Aorta (tissue), 5 donors: ENCODE measurements around the gene TMEM61. TPM values are rescaled to one million over a fixed set of nuclear protein-coding genes. Genes with fewer than 3 reads are reported as not detected.

Experiments used
- ATAC-seq: fragments of 200-7000 bp; cut with Tn5 transposase; one replicate; pipeline ENCODE4 v1.9.1; 2022; ENCODE audit warnings: moderate library complexity; ENCODE audit not compliant: low FRiP score
- DNase-seq, 2 donors: peaks; one replicate each; pipeline ENCODE4 v3.0.0-alpha.2; 2020
- H3K27ac ChIP-seq, 2 donors: one replicate each; pipeline ENCODE4 v1.5.1; 2013; ENCODE audit warnings: low read length in 2 of 2, mild to moderate bottlenecking in 2 of 2, moderate library complexity in 2 of 2, control low read depth in 1 of 2, inconsistent platforms in 1 of 2, low read depth in 1 of 2
- H3K27me3 ChIP-seq, 2 donors: one replicate each; pipeline ENCODE4 v1.6.1; 2013; ENCODE audit warnings: control low read depth in 1 of 2, low read length in 1 of 2, mild to moderate bottlenecking in 1 of 2, moderate library complexity in 1 of 2; ENCODE audit not compliant: insufficient read depth in 2 of 2, control insufficient read depth in 1 of 2
- H3K36me3 ChIP-seq, 2 donors: one replicate each; pipeline ENCODE4 v1.6.1; 2013; ENCODE audit warnings: control low read depth in 1 of 2, low read length in 1 of 2, mild to moderate bottlenecking in 1 of 2; ENCODE audit not compliant: insufficient read depth in 2 of 2, control insufficient read depth in 1 of 2
- H3K4me1 ChIP-seq, 2 donors: one replicate each; pipeline ENCODE4 v1.6.1; 2013; ENCODE audit warnings: low read length in 2 of 2, control low read depth in 1 of 2, mild to moderate bottlenecking in 1 of 2, moderate library complexity in 1 of 2; ENCODE audit not compliant: insufficient read depth in 2 of 2, control insufficient read depth in 1 of 2
- H3K4me3 ChIP-seq, 2 donors: one replicate each; pipeline ENCODE4 v1.5.1; 2013; ENCODE audit warnings: low read length in 2 of 2, control low read depth in 1 of 2, mild to moderate bottlenecking in 1 of 2
- H3K9me3 ChIP-seq: one replicate; pipeline ENCODE4 v1.6.1; 2013; ENCODE audit warnings: mild to moderate bottlenecking, low read length; ENCODE audit not compliant: control insufficient read depth
- WGBS, 2 donors: extraction: QIAGEN DNeasy Blood & Tissue Kit; methylation state at CpG; one replicate each; pipeline ENCODE4 v1.1.7; 2013; 5-methylcytosine and 5-hydroxymethylcytosine counted together
- intact Hi-C, 2 donors: fragments of 100-400 bp; cut with DNase I; formaldehyde crosslinking; loops; one replicate each; pipeline versions ENCODE4 v1.14.2 to v1.15.0; 2022
- polyA plus RNA-seq, 2 donors: library from polyadenylated mRNA; stranded (reverse); fragments of 200-250 nt; gene quantifications; one replicate each; pipeline ENCODE4 v1.2.3, GENCODE V29; 2013
- total RNA-seq, 2 donors: library from RNA; stranded (reverse); fragmentation: NEBNext Ultra II Directional; extraction: Animal tissue kit (Norgen Biotek cat#: 25700); gene quantifications; one replicate each; pipeline ENCODE4 v1.2.1, GENCODE V29; 2021
- donor health status: healthy with polysubstance abuse.
- donor health status: Bipolar disorder and iron deficiency.
- donor health status: DM: no; HTN: no; CAD: no.
- donor health status: DM: no; HTN: no; CAD: no.
- donor health status: DM: yes; HTN: yes; CAD: no.

Gene TMEM61
- total and polyA plus RNA-seq, 4 donors: 0.38 to 5.6 (median 2.1) TPM

GRCh38 chr1:54994355-54994990 lies 14.0 kb downstream of the TMEM61 start:
- intact Hi-C loops: no loop called here
- DNase-seq (no peak), ATAC-seq (no peak)
- Histone ChIP-seq H3K27me3 (no peaks in the 10 kb centered on the region), H3K27ac (no peak overlapping the region), H3K36me3 (no peaks in the 10 kb centered on the region), H3K4me3 (no peak overlapping the region), H3K4me1 (no peaks in the 10 kb centered on the region), H3K9me3 (no peaks in the 10 kb centered on the region)
- 67 to 82% methylated on average over 6 of the region's 6 CpGs for WGBS, 2 donors

GRCh38 chr1:54995013-54995760 lies 14.8 kb downstream of the TMEM61 start:
- no peak for DNase-seq
- 68 to 82% methylated on average over 12 of the region's 12 CpGs for WGBS, 2 donors
- Histone ChIP-seq H3K9me3 (no peaks in the 10 kb centered on the region), H3K27me3 (no peaks in the 10 kb centered on the region), H3K4me3 (no peak overlapping the region), H3K36me3 (no peaks in the 10 kb centered on the region), H3K4me1 (no peaks in the 10 kb centered on the region), H3K27ac (no peak overlapping the region)
- ATAC-seq: no peak
- intact Hi-C loops: no loop called here

- 77 to 83% methylated on average over 8 to 9 of the region's 9 CpGs for WGBS, 2 donors
- ATAC-seq: no peak
- no peaks in the 10 kb centered on the region for H3K9me3 ChIP-seq
- H3K27me3 ChIP-seq: no peaks in the 10 kb centered on the region
- DNase-seq: no peak
- no peak overlapping the region for H3K27ac ChIP-seq
- H3K4me1 ChIP-seq: no peaks in the 10 kb centered on the region
- intact Hi-C loops: loop anchor here (1.0 kb wide), 2 partner anchors 46 to 51 kb away; no protein-coding TSS in a partner anchor
- H3K36me3 ChIP-seq: no peaks in the 10 kb centered on the region
- no peak overlapping the region for H3K4me3 ChIP-seq
Observed at GRCh38 chr1:54995835-54996234, 15.4 kb downstream of the TMEM61 start.

GRCh38 chr1:54996359-54996868 lies 16.0 kb downstream of the TMEM61 start:
- ATAC-seq: peak; percentile 88

GRCh38 chr1:54996869-54997710 lies 16.7 kb downstream of the TMEM61 start:
- no peak overlapping the region for H3K27ac ChIP-seq
- no peak for DNase-seq
- H3K27me3 ChIP-seq: no peaks in the 10 kb centered on the region
- H3K4me1 ChIP-seq: no peaks in the 10 kb centered on the region
- intact Hi-C loops: loop anchor here (1.0 kb wide), 2 partner anchors 47 to 52 kb away; no protein-coding TSS in a partner anchor
- H3K36me3 ChIP-seq: no peaks in the 10 kb centered on the region
- no peaks in the 10 kb centered on the region for H3K9me3 ChIP-seq
- WGBS, 2 donors: 20 to 21% methylated on average over 45 to 46 of the region's 46 CpGs
- no peak overlapping the region for H3K4me3 ChIP-seq
- ATAC-seq: peak; percentile 3

More at GRCh38 chr1:54996359-54996868, 16.0 kb downstream of the TMEM61 start:
- H3K9me3 ChIP-seq: no peaks in the 10 kb centered on the region
- H3K4me3 ChIP-seq: no peak overlapping the region
- H3K36me3 ChIP-seq: no peaks in the 10 kb centered on the region
- no peaks in the 10 kb centered on the region for H3K4me1 ChIP-seq
- no peaks in the 10 kb centered on the region for H3K27me3 ChIP-seq
- peak; percentile 83 to 95 for DNase-seq
- WGBS, 2 donors: 3 to 4% methylated on average over 19 to 23 of the region's 23 CpGs
- intact Hi-C loops: loop anchor here (1.0 kb wide), 2 partner anchors 46 to 51 kb away; no protein-coding TSS in a partner anchor
- no peak overlapping the region for H3K27ac ChIP-seq

- H3K27ac ChIP-seq: no peak overlapping the region
- no peaks in the 10 kb centered on the region for H3K27me3 ChIP-seq
- intact Hi-C loops: no loop called here
- H3K4me3 ChIP-seq: no peak overlapping the region
- no peak for DNase-seq
- no peak for ATAC-seq
- no peaks in the 10 kb centered on the region for H3K9me3 ChIP-seq
- H3K4me1 ChIP-seq: no peaks in the 10 kb centered on the region
- 90 to 92% methylated on average over 6 of the region's 6 CpGs for whole genome bisulfite sequencing, 2 donors
- H3K36me3 ChIP-seq: no peaks in the 10 kb centered on the region
Observed at GRCh38 chr1:54997711-54997986, 17.2 kb downstream of the TMEM61 start.

- no peak for ATAC-seq
- 94% methylated on average over 6 of the region's 6 CpGs for WGBS, 2 donors
- no peak for DNase-seq
- intact Hi-C loops: no loop called here
- Histone ChIP-seq H3K9me3 (no peaks in the 10 kb centered on the region), H3K27ac (no peak overlapping the region), H3K4me3 (no peak overlapping the region), H3K36me3 (no peaks in the 10 kb centered on the region), H3K4me1 (no peaks in the 10 kb centered on the region), H3K27me3 (no peaks in the 10 kb centered on the region)
Observed at GRCh38 chr1:54998100-54998499, 17.7 kb downstream of the TMEM61 start.

- H3K27me3 ChIP-seq: no peaks in the 10 kb centered on the region
- no peak within 1 kb of the TSS for H3K27ac ChIP-seq
- intact Hi-C loops: no loop called here
- no peaks in the 10 kb centered on the region for H3K4me1 ChIP-seq
- H3K36me3 ChIP-seq: no peaks in the 10 kb centered on the region
- DNase-seq: no peak
- no peak for ATAC-seq
- H3K9me3 ChIP-seq: no peaks in the 10 kb centered on the region
- 78 to 82% methylated on average over 7 of the region's 7 CpGs for WGBS, 2 donors
- H3K4me3 ChIP-seq: no peak within 1 kb of the TSS
Observed at GRCh38 chr1:54998677-54999076, 18.2 kb downstream of the TMEM61 start, which contains the start of gene BSND. Gene BSND (plus strand): TSS chr1:54998933. CDS start chr1:54999187, 254 bp downstream.
